SK-N-SH treated with all-trans-retinoic acid at 6 μM for 48 hours (cell line): ENCODE results near the gene NACAD.

ENCODE experiments used
- ATAC-seq: fragments of 200-7000 bp; cut with Tn5 transposase; 3 replicates; pipeline ENCODE4 v1.9.1; 2020; ENCODE audit warnings: mild to moderate bottlenecking, moderate library complexity
- BACH2 ChIP-seq: fragments of 250-450 bp; sonication (Bioruptor Pico); IDR thresholded peaks from 2 replicates; pipeline ENCODE4 v1.9.0; 2021; ENCODE audit warnings: mild to moderate bottlenecking, borderline replicate concordance
- CSDC2 ChIP-seq: fragments of 250-450 bp; sonication (Bioruptor Pico); IDR thresholded peaks from 2 replicates; pipeline ENCODE4 v1.5.0; 2020; ENCODE audit warnings: mild to moderate bottlenecking, moderate library complexity
- GLIS3 ChIP-seq: fragments of 250-450 bp; sonication (Bioruptor Pico); IDR thresholded peaks from 2 replicates; pipeline ENCODE4 v1.5.0; 2020; ENCODE audit warnings: mild to moderate bottlenecking, moderate library complexity
- OSR1 ChIP-seq: fragments of 250-450 bp; sonication (Bioruptor Pico); IDR thresholded peaks from 2 replicates; pipeline ENCODE4 v1.8.0; 2022; ENCODE audit warnings: moderate library complexity, mild to moderate bottlenecking, inconsistent platforms
- PPARA ChIP-seq: fragments of 250-450 bp; sonication (Bioruptor Pico); IDR thresholded peaks from 2 replicates; pipeline ENCODE4 v1.5.0; 2020; ENCODE audit warnings: mild to moderate bottlenecking, borderline replicate concordance
- RARB ChIP-seq: fragments of 250-450 bp; sonication (Bioruptor Pico); IDR thresholded peaks from 2 replicates; pipeline ENCODE4 v1.8.0; 2021; ENCODE audit warnings: mild to moderate bottlenecking, moderate library complexity
- SNAI2 ChIP-seq: fragments of 250-450 bp; sonication (Bioruptor Pico); IDR thresholded peaks from 2 replicates; pipeline ENCODE4 v1.5.0; 2020; ENCODE audit warnings: mild to moderate bottlenecking, moderate library complexity
- TCF4 ChIP-seq: fragments of 250-450 bp; sonication (Bioruptor Pico); IDR thresholded peaks from 2 replicates; pipeline ENCODE4 v1.8.0; 2021; ENCODE audit warnings: mild to moderate bottlenecking, moderate library complexity, borderline replicate concordance
- ZC3H10 ChIP-seq: fragments of 250-450 bp; sonication (Bioruptor Pico); IDR thresholded peaks from 2 replicates; pipeline ENCODE4 v1.5.1; 2021; ENCODE audit warnings: mild to moderate bottlenecking, moderate library complexity
- ZFP30 ChIP-seq: fragments of 450-650 bp; formaldehyde crosslinking; IDR thresholded peaks from 2 replicates; pipeline ENCODE4 v1.5.0; 2022; ENCODE audit warnings: mild to moderate bottlenecking, moderate library complexity
- ZNF565 ChIP-seq: fragments of 450-650 bp; formaldehyde crosslinking; conservative IDR thresholded peaks from 2 replicates; pipeline ENCODE4 v1.5.0; 2020; ENCODE audit warnings: low read depth, mild to moderate bottlenecking, moderate library complexity
- ZNF70 ChIP-seq: fragments of 450-650 bp; formaldehyde crosslinking; IDR thresholded peaks from 2 replicates; pipeline ENCODE4 v1.5.0; 2020; ENCODE audit warnings: mild to moderate bottlenecking, moderate library complexity
- ZNF8 ChIP-seq: fragments of 450-650 bp; formaldehyde crosslinking; IDR thresholded peaks from 2 replicates; pipeline ENCODE4 v1.5.0; 2020; ENCODE audit warnings: mild to moderate bottlenecking, moderate library complexity
- TF ChIP-seq, protein P1 (sequence below): fragments of 250-450 bp; sonication (Bioruptor Pico); IDR thresholded peaks from 2 replicates; pipeline ENCODE4 v1.5.0; 2020; ENCODE audit warnings: mild to moderate bottlenecking, moderate library complexity
- TF ChIP-seq, protein P2 (sequence below): fragments of 250-450 bp; sonication (Bioruptor Pico); IDR thresholded peaks from 2 replicates; pipeline ENCODE4 v1.5.1; 2020; ENCODE audit warnings: low read depth, mild to moderate bottlenecking, moderate library complexity
- TF ChIP-seq, protein P3 (sequence below): fragments of 250-450 bp; sonication (Bioruptor Pico); IDR thresholded peaks from 2 replicates; pipeline ENCODE4 v1.8.0; 2020; ENCODE audit warnings: mild to moderate bottlenecking, moderate library complexity, borderline replicate concordance
- TF ChIP-seq, protein P4 (sequence below): fragments of 250-450 bp; sonication (Bioruptor Pico); IDR thresholded peaks from 2 replicates; pipeline ENCODE4 v1.8.0; 2021; ENCODE audit warnings: low read depth, mild to moderate bottlenecking, moderate library complexity, borderline replicate concordance

NACAD gene

DNA sequence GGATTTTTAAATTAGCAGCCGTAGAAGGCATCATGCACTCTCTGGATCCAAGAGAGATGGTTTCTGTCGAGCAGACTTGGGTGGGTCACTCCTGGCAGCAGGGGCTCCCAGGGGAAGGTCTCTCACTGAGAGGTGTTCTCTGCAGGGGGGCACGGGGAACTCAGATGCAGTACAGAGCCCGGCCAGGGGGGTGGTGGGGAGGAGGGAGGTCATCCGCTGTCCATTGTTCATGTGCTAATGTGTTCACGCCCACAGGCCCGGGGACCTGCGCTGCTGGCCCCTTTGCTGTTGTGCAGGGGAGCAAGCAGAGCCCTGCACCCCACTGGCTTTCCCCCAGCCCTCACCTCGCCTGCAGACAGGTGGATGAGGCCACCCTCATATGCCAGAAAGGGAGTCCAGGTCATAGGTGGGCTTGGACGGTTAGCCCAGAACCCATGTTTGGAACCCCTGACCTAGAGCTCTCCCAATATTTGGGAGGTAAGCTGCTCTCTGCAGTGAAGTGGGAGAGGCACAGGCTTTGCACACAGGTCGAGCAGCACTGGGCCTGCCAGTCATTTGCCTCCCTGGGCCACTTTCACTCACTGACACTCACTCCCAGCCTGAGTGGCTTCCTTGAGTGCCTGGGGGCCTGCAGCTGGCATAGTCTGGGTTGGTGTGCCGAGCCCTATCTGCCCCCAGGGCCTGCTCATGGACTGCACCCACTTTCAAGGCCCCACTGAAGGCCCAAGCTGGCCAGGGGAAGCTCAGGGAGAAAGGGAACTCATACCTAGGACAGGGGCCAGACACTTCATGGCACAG is 35.3 kb upstream of the NACAD start:
- ATAC-seq = no peak
- TF ChIP-seq ZNF8 (CRISPR knock-in tag) (no peak), RARB (CRISPR knock-in tag) (no peak), OSR1 (CRISPR knock-in tag) (no peak), ZNF565 (CRISPR knock-in tag) (no peak)
- TF ChIP-seq, protein P1, sequence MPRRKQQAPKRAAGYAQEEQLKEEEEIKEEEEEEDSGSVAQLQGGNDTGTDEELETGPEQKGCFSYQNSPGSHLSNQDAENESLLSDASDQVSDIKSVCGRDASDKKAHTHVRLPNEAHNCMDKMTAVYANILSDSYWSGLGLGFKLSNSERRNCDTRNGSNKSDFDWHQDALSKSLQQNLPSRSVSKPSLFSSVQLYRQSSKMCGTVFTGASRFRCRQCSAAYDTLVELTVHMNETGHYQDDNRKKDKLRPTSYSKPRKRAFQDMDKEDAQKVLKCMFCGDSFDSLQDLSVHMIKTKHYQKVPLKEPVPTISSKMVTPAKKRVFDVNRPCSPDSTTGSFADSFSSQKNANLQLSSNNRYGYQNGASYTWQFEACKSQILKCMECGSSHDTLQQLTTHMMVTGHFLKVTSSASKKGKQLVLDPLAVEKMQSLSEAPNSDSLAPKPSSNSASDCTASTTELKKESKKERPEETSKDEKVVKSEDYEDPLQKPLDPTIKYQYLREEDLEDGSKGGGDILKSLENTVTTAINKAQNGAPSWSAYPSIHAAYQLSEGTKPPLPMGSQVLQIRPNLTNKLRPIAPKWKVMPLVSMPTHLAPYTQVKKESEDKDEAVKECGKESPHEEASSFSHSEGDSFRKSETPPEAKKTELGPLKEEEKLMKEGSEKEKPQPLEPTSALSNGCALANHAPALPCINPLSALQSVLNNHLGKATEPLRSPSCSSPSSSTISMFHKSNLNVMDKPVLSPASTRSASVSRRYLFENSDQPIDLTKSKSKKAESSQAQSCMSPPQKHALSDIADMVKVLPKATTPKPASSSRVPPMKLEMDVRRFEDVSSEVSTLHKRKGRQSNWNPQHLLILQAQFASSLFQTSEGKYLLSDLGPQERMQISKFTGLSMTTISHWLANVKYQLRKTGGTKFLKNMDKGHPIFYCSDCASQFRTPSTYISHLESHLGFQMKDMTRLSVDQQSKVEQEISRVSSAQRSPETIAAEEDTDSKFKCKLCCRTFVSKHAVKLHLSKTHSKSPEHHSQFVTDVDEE (CRISPR knock-in tag) = no peak

DNA sequence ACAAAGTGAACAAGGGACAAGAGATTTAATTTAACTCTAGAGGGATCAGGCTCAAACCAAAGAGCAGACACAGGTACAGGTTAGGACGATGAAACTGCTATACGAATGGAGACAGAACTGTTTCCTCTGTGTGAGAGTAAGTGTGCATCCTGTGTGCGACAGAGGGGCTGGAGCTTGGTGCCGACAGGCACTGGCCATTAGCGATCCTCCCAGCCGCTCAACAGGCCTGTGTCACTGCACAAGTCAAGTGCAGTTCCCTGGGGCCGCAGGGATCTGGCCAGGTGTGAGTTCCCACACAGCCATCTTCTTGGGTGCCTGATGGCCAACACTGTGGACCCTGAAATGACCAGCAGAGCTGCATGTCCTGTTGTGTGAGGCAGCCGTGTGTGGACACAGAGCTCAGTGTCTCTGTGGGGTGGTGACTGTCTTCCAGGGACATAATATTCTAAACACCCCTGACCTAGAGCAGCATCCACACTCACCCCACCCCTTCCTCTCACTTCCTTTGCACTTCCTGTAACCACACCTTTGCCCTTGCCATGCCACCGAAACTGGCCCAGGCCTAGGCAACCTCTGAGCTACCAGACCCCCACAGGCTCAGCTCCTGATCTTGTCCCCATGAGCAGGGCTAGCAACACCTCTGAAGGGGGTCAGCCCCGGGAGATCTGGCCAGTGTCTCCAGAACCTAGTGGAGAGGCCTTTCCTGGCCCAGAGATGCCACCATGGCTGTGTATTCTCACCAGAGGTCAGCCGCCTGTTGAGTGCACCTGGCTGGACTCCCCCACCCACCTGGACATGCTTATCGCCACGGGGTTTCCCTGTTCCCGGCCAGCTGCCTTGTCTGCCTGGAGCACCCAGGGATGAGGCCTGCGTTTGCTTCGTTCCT is 34.4 kb upstream of the NACAD start:
- TF ChIP-seq ZC3H10 (CRISPR knock-in tag) (no peak), ZNF565 (CRISPR knock-in tag) (no peak), ZNF70 (CRISPR knock-in tag) (no peak), OSR1 (CRISPR knock-in tag) (no peak), PPARA (no peak), TCF4 (CRISPR knock-in tag) (no peak)
- TF ChIP-seq, protein P2, sequence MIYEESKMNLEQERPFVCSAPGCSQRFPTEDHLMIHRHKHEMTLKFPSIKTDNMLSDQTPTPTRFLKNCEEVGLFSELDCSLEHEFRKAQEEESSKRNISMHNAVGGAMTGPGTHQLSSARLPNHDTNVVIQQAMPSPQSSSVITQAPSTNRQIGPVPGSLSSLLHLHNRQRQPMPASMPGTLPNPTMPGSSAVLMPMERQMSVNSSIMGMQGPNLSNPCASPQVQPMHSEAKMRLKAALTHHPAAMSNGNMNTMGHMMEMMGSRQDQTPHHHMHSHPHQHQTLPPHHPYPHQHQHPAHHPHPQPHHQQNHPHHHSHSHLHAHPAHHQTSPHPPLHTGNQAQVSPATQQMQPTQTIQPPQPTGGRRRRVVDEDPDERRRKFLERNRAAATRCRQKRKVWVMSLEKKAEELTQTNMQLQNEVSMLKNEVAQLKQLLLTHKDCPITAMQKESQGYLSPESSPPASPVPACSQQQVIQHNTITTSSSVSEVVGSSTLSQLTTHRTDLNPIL = no peak
- no peak; the same call in 2 of the 3 replicates for ATAC-seq

DNA sequence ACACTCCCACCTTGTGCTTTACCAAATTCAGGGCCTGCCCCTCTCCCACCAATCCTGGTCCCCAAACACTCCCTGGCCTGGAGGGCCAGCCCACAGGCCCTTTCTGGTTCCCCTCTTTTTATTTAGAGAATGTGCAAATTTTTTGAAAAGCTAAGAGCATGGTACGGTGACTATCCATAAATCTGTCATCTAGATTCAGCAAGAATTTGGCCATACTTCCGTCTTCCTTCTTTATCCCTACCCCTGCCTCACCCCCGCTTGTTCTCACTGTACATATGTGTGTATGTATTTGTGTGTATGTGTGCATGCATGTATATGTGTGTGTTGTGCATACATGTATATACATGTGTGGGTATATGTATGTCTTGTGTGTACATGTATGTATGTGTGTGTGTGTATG is 30.8 kb upstream of the NACAD start:
- no peak for ATAC-seq
- TF ChIP-seq, protein P3, sequence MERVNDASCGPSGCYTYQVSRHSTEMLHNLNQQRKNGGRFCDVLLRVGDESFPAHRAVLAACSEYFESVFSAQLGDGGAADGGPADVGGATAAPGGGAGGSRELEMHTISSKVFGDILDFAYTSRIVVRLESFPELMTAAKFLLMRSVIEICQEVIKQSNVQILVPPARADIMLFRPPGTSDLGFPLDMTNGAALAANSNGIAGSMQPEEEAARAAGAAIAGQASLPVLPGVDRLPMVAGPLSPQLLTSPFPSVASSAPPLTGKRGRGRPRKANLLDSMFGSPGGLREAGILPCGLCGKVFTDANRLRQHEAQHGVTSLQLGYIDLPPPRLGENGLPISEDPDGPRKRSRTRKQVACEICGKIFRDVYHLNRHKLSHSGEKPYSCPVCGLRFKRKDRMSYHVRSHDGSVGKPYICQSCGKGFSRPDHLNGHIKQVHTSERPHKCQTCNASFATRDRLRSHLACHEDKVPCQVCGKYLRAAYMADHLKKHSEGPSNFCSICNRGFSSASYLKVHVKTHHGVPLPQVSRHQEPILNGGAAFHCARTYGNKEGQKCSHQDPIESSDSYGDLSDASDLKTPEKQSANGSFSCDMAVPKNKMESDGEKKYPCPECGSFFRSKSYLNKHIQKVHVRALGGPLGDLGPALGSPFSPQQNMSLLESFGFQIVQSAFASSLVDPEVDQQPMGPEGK (CRISPR knock-in tag) = no peak
- TF ChIP-seq RARB (CRISPR knock-in tag) (no peak), OSR1 (CRISPR knock-in tag) (no peak), CSDC2 (CRISPR knock-in tag) (no peak)
- TF ChIP-seq, protein P4, sequence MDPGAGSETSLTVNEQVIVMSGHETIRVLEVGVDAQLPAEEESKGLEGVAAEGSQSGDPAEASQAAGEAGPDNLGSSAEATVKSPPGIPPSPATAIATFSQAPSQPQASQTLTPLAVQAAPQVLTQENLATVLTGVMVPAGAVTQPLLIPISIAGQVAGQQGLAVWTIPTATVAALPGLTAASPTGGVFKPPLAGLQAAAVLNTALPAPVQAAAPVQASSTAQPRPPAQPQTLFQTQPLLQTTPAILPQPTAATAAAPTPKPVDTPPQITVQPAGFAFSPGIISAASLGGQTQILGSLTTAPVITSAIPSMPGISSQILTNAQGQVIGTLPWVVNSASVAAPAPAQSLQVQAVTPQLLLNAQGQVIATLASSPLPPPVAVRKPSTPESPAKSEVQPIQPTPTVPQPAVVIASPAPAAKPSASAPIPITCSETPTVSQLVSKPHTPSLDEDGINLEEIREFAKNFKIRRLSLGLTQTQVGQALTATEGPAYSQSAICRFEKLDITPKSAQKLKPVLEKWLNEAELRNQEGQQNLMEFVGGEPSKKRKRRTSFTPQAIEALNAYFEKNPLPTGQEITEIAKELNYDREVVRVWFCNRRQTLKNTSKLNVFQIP = no peak

DNA sequence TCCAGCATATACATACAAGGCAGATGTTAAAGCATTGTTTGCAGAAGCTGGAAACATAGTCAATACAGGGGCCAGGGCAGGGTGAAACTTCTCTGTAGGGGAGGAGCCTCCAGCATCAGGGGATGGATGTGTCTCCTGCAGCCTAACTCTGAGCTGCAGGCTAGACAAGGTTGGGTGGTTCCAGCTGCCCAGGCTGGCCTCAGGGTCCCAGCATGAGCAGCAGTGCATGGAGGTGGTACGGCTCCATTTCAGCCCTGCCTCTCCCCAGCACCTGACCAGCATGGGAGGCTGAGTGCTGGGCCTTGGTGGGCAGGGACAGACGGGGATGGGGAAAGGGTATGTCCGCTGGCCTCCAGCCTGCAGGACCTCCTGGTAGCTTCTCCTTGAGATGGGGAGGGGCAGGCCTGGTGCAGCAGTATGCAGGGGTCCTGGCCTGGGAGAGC is 30.1 kb upstream of the NACAD start:
- no peak for ATAC-seq

More for the DNA sequence above, 30.1 kb upstream of the NACAD start:
- no peak for TF ChIP-seq BACH2 (CRISPR knock-in tag)
- TF ChIP-seq ZNF8 (CRISPR knock-in tag) = no peak
- TF ChIP-seq ZFP30 (CRISPR knock-in tag) = no peak
- TF ChIP-seq, protein P2 = no peak
- no peak for TF ChIP-seq ZNF70 (CRISPR knock-in tag)
- TF ChIP-seq SNAI2 (CRISPR knock-in tag) = no peak
- TF ChIP-seq GLIS3 (CRISPR knock-in tag) = no peak
- TF ChIP-seq PPARA = no peak
- no peak for TF ChIP-seq ZC3H10 (CRISPR knock-in tag)
- TF ChIP-seq RARB (CRISPR knock-in tag) = no peak
- no peak for TF ChIP-seq CSDC2 (CRISPR knock-in tag)
- no peak for TF ChIP-seq OSR1 (CRISPR knock-in tag)
- no peak for TF ChIP-seq ZNF565 (CRISPR knock-in tag)
